K562 (cell line): ENCODE results near the gene RNF224. TPM values are rescaled to one million over a fixed set of nuclear protein-coding genes. Genes with fewer than 3 reads are reported as not detected.
A peak's percentile ranks its signal among the peaks of the same experiment; 100 is the strongest.

Source experiments
- ATAC-seq: fragments of 200-7000 bp; cut with Tn5 transposase; 3 replicates; pipeline ENCODE4 v1.9.1; 2020; ENCODE audit warnings: moderate library complexity
- BruUV-seq: library from RNA; stranded (reverse); fragments of 400-500 nt; replicated peaks from 2 replicates; lab custom pipeline; 2021; lab: Mats Ljungman, UMichigan
- CTCF ChIA-PET: fragments of 300-600 bp; formaldehyde crosslinking; extraction: SDS; loops from one replicate; lab custom pipeline; 2021; ENCODE audit warnings: low intra/inter-chr PET ratio; lab: Yijun Ruan, JAX
- POLR2A ChIA-PET: fragments of 300-600, 350-650 bp; sonication (Branson Sonifier 250); formaldehyde crosslinking; extraction: SDS; loops from one replicate; lab custom pipeline; 2021; ENCODE audit warnings: antibody characterized with exemption, inconsistent platforms; lab: Yijun Ruan, JAX
- DNase-seq, 4 experiments: peaks; one replicate each; pipeline versions ENCODE4 v3.0.0 to v3.0.0-alpha.2; 2011 to 2018; ENCODE audit warnings: low spot score in 3 of 4, mixed read lengths in 3 of 4; ENCODE audit errors: extremely low read depth in 1 of 4
- FAIRE-seq: peaks from 2 replicates; lab custom pipeline; 2011; peaks lifted over from hg19 to GRCh38; lab: Jason Lieb, UNC
- H2AFZ ChIP-seq: 2 replicates; pipeline ENCODE4 v1.6.0; 2011; ENCODE audit warnings: low read depth, low read length, control low read depth, inconsistent platforms
- H3K27ac ChIP-seq: fragments of 200-600 bp; 3 replicates; pipeline ENCODE4 v1.8.0; 2011; ENCODE audit warnings: low read depth, mild to moderate bottlenecking, control low read depth, inconsistent platforms, low read length, moderate library complexity, mixed read lengths; ENCODE audit errors: extremely low read depth
- H3K27me3 ChIP-seq, 2 experiments: fragments of 300-600 bp in 1 of 2; 2 replicates in 1 of 2; 3 replicates in 1 of 2; pipeline versions ENCODE4 v1.6.0 to v1.8.0; 2011; ENCODE audit warnings: inconsistent platforms in 2 of 2, low read length in 2 of 2, mild to moderate bottlenecking in 1 of 2, mixed read lengths in 1 of 2, moderate library complexity in 1 of 2; ENCODE audit not compliant: control insufficient read depth in 2 of 2, insufficient read depth in 2 of 2
- H3K36me3 ChIP-seq: fragments of 300-600 bp; 3 replicates; pipeline ENCODE4 v1.8.0; 2011; ENCODE audit warnings: mild to moderate bottlenecking, low read length, inconsistent platforms; ENCODE audit not compliant: control insufficient read depth, insufficient read depth
- H3K4me1 ChIP-seq, 2 experiments: fragments of 200-600 bp in 1 of 2; replicated peaks in 1 of 2; 2 replicates in 1 of 2; 3 replicates in 1 of 2; pipeline versions ENCODE4 v1.5.1 to v1.8.0; 2011; ENCODE audit warnings: inconsistent platforms in 2 of 2, low read length in 2 of 2, mild to moderate bottlenecking in 1 of 2, mixed read lengths in 1 of 2, moderate library complexity in 1 of 2; ENCODE audit not compliant: control insufficient read depth in 2 of 2, insufficient read depth in 2 of 2
- H3K4me2 ChIP-seq: 2 replicates; pipeline ENCODE4 v1.6.1; 2011; ENCODE audit warnings: low read length, control low read depth, inconsistent platforms, mixed read lengths; ENCODE audit not compliant: insufficient read depth
- H3K4me3 ChIP-seq: fragments of 200-600 bp; sonication (generic), shearing (Covaris generic); 2 replicates; pipeline ENCODE4 v1.5.1; 2016; ENCODE audit warnings: control low read depth, inconsistent platforms
- H3K79me2 ChIP-seq: fragments of 200-600 bp; 3 replicates; pipeline ENCODE4 v1.8.0; 2011; ENCODE audit warnings: low read length, inconsistent platforms; ENCODE audit not compliant: control insufficient read depth, insufficient read depth
- H3K9ac ChIP-seq, 2 experiments: 2 replicates each; pipeline versions ENCODE4 v1.6.0 to v1.6.1; 2011; ENCODE audit warnings: low read depth in 2 of 2, low read length in 2 of 2, control low read depth in 1 of 2, inconsistent platforms in 1 of 2, mild to moderate bottlenecking in 1 of 2, mixed read lengths in 1 of 2; ENCODE audit not compliant: insufficient read depth in 1 of 2
- H3K9me1 ChIP-seq: one replicate; pipeline ENCODE4 v1.6.0; 2011; ENCODE audit warnings: inconsistent platforms, mild to moderate bottlenecking, low read length, moderate library complexity; ENCODE audit not compliant: control insufficient read depth, insufficient read depth
- H3K9me3 ChIP-seq: replicated peaks from 2 replicates; pipeline ENCODE4 v1.5.1; 2011; ENCODE audit warnings: low read depth, low read length, inconsistent platforms; ENCODE audit not compliant: control insufficient read depth, insufficient read depth
- H4K20me1 ChIP-seq: replicated peaks from 2 replicates; pipeline ENCODE4 v1.6.1; 2011; ENCODE audit warnings: low read length, inconsistent platforms, mixed read lengths; ENCODE audit not compliant: control insufficient read depth, insufficient read depth
- MXI1 ChIP-seq: IDR thresholded peaks from 2 replicates; pipeline ENCODE4 v1.6.1; 2011; ENCODE audit warnings: low read depth, mild to moderate bottlenecking, improper control_type of control experiment, low read length
- POLR2G ChIP-seq: fragments of 200-400 bp; formaldehyde crosslinking; IDR thresholded peaks from 2 replicates; pipeline ENCODE4 v1.6.1; 2017; ENCODE audit warnings: low read depth, mild to moderate bottlenecking, antibody characterized with exemption, low read length, moderate library complexity
- RBFOX2 ChIP-seq: fragments of 200-400 bp; formaldehyde crosslinking; IDR thresholded peaks from 2 replicates; pipeline ENCODE4 v1.6.1; 2017; ENCODE audit warnings: low read depth, mild to moderate bottlenecking, low read length, moderate library complexity
- whole genome bisulfite sequencing: fragments of 100-300 bp; shearing (Covaris generic); methylation state at CpG from one replicate; pipeline ENCODE4 v1.1.6; 2016; ENCODE audit warnings: low coverage, mixed read lengths; ENCODE audit not compliant: insufficient coverage; ENCODE audit errors: missing lambda C conversion rate; 5-methylcytosine and 5-hydroxymethylcytosine counted together
- in situ Hi-C: fragments of 300-500 bp; cut with MboI; formaldehyde crosslinking; loops from 4 replicates; pipeline ENCODE4 v1.15.0; 2018; ENCODE audit warnings: inconsistent platforms, mixed read lengths
- intact Hi-C: fragments of 100-400 bp; cut with micrococcal nuclease; formaldehyde crosslinking; loops from 2 replicates; pipeline ENCODE4 v1.14.2; 2022
- polyA plus RNA-seq, 8 experiments: library from polyadenylated mRNA; depleted of rRNA in 4 of 8; stranded (reverse) in 5 of 8; unstranded in 3 of 8; fragments of >200 nt; fragmentation: Nextera tagmentation in 2 of 8; fragmentation: Illumina TruSeq in 1 of 8; extraction: Ambion mirVana in 2 of 8; extraction: Trizol in 1 of 8; gene quantifications; 2 replicates each; pipeline versions ENCODE4 v1.2.1 to v1.2.3, GENCODE V29; 2011 to 2014; ENCODE audit warnings: inconsistent platforms in 1 of 8, missing spikeins in 1 of 8
- total RNA-seq, 7 experiments: library from RNA; depleted of rRNA in 6 of 7; stranded (reverse); fragments of >200 nt in 6 of 7; fragmentation: Illumina TruSeq in 2 of 7; extraction: Trizol in 2 of 7; gene quantifications; 2 replicates each; pipeline versions ENCODE4 v1.2.1 to v1.2.3, GENCODE V29; 2011 to 2021; ENCODE audit warnings: low replicate concordance in 1 of 7
- TF ChIP-seq, protein P1 (sequence below): fragments of 450-650 bp; formaldehyde crosslinking; IDR thresholded peaks from 2 replicates; pipeline ENCODE4 v1.4.0; 2022; ENCODE audit warnings: missing genetic modification characterization

RNF224 gene
- total and polyA plus RNA-seq, 9 of the 15 experiments (the other 6 are each of a cell fraction or from before 2014, with no cell fraction given) = not detected

DNA sequence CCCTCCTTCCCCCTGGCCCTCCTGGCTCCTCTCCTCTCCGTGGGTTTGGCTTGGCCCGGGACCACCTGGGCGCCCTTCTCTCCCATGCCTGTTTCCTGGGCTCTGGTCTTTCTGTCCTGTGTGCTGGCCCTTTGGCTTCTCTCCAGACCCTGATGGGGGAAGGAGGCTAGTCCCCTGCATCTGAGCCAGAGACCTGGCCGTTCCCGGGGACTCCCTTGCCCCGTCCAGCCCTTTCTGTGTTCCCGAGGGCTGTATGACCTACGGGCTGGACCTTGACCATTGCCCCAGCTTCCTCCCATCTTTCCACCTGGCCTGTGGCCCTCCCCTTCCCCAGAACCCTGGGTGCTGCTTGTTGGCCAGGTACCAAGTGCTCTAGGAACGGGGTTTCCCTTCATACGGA lies 36.2 kb downstream of the RNF224 start:
- Histone ChIP-seq H3K4me1 (peaks cover 8 to 38% of the 10 kb centered on the region in 2 experiments; a peak in 4 of 5 replicates), H4K20me1 (no peaks in the 10 kb centered on the region), H2AFZ (no peak overlapping the region), H3K9ac (peak overlapping the region in 1 of 2 experiments; percentile 10; a peak in 1 of 4 replicates), H3K4me2 (no peak overlapping the region), H3K4me3 (no peak overlapping the region), H3K79me2 (peaks cover 6% of the 10 kb centered on the region; the same call in 1 of the 3 replicates), H3K27me3 (no peaks in the 10 kb centered on the region), H3K36me3 (peaks cover 59% of the 10 kb centered on the region; the same call in 2 of the 3 replicates), H3K9me3 (no peaks in the 10 kb centered on the region), H3K27ac (no peak overlapping the region), H3K9me1 (no peaks in the 10 kb centered on the region)
- ATAC-seq = no peak
- CTCF ChIA-PET = no interaction called here
- TF ChIP-seq, protein P1, sequence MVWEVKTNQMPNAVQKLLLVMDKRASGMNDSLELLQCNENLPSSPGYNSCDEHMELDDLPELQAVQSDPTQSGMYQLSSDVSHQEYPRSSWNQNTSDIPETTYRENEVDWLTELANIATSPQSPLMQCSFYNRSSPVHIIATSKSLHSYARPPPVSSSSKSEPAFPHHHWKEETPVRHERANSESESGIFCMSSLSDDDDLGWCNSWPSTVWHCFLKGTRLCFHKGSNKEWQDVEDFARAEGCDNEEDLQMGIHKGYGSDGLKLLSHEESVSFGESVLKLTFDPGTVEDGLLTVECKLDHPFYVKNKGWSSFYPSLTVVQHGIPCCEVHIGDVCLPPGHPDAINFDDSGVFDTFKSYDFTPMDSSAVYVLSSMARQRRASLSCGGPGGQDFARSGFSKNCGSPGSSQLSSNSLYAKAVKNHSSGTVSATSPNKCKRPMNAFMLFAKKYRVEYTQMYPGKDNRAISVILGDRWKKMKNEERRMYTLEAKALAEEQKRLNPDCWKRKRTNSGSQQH (CRISPR knock-in tag) = no peak
- TF ChIP-seq RBFOX2 = 0 out of 2 replicates have a peak, but pooled peaks have one; percentile 9
- intact Hi-C loops = no loop called here
- FAIRE-seq = no peak
- no TSS peak for BruUV-seq
- DNase-seq = no peak
- in situ Hi-C loops = no loop called here
- POLR2A ChIA-PET = interaction anchor here (1.0 to 1.1 kb wide), 2 partner anchors 14 to 38 kb away, joined by 3 to 4 read pairs; partner anchors contain the start of genes NRARP and TOR4A
- WGBS = 90% methylated on average over 8 of the region's 10 CpGs

DNA sequence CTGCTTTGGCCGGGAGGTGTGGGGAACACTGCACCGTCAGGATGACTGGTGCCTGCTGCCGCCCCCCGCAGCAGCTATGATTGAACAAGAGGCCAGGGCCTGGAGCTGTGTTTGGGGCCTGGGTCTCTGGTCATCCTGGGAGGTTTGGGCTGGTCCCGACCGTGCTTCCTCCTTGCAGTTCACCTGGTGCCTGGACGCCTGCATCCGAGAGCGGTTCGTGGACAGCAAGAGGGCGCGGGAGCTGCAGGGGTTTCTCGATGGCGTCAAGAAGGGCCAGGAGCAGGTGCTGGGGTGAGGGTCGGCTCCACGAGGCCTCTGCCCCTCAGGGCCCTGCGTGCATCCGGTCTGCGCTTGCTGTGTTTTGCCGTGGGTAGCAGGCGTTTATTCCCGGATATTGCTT lies 36.8 kb downstream of the RNF224 start:
- ChIA-PET POLR2A (interaction anchor here (1.0 to 2.2 kb wide), 4 partner anchors 13 to 38 kb away, joined by 3 to 5 read pairs (median 4); partner anchors contain the start of genes NRARP and TOR4A), CTCF (no interaction called here)
- Histone ChIP-seq H4K20me1 (no peaks in the 10 kb centered on the region), H3K36me3 (peaks cover 59% of the 10 kb centered on the region; the same call in 2 of the 3 replicates), H3K9ac (peak overlapping the region in 1 of 2 experiments; percentile 52; a peak in 1 of 4 replicates), H3K9me3 (no peaks in the 10 kb centered on the region), H3K27ac (no peak overlapping the region), H3K4me2 (no peak overlapping the region), H3K27me3 (no peaks in the 10 kb centered on the region), H3K79me2 (peaks cover 5% of the 10 kb centered on the region; the same call in 2 of the 3 replicates), H3K9me1 (no peaks in the 10 kb centered on the region), H3K4me1 (peaks cover 13 to 44% of the 10 kb centered on the region in 2 experiments), H3K4me3 (no peak overlapping the region), H2AFZ (no peak overlapping the region)
- WGBS = 89% methylated on average over 18 of the region's 22 CpGs
- no peak for FAIRE-seq
- TF ChIP-seq MXI1 (no peak), POLR2G (peak; percentile 64)
- BruUV-seq = no TSS peak
- no peak for ATAC-seq
- in situ Hi-C loops (no loop called here), intact Hi-C loops (no loop called here)
- no peak for DNase-seq
